Mesenchymal stem cell (in vitro differentiated cells and primary cell): ENCODE measurements around the gene PUS10.

ENCODE experiments used
- DNase-seq: peaks from one replicate; pipeline ENCODE4 v3.0.0-alpha.2; 2013
- H2AFZ ChIP-seq: one replicate; pipeline ENCODE4 v1.6.1; 2013; ENCODE audit warnings: low read depth, mild to moderate bottlenecking, control low read depth, inconsistent platforms, low read length, moderate library complexity
- H2AK5ac ChIP-seq: 2 replicates; pipeline ENCODE4 v1.6.1; 2013; ENCODE audit warnings: low read length, moderate library complexity, mild to moderate bottlenecking, inconsistent platforms; ENCODE audit not compliant: severe bottlenecking
- H2BK120ac ChIP-seq: one replicate; pipeline ENCODE4 v1.6.1; 2013; ENCODE audit warnings: low read depth, mild to moderate bottlenecking, inconsistent platforms, low read length, moderate library complexity
- H2BK12ac ChIP-seq, 2 experiments: one replicate each; pipeline ENCODE4 v1.6.1; 2013; ENCODE audit warnings: inconsistent platforms in 2 of 2, low read length in 2 of 2, mild to moderate bottlenecking in 2 of 2, moderate library complexity in 2 of 2, control low read depth in 1 of 2
- H2BK15ac ChIP-seq: one replicate; pipeline ENCODE4 v1.6.1; 2013; ENCODE audit warnings: mild to moderate bottlenecking, low read depth, inconsistent platforms; ENCODE audit not compliant: poor library complexity, severe bottlenecking
- H2BK5ac ChIP-seq: 2 replicates; pipeline ENCODE4 v1.6.1; 2013; ENCODE audit warnings: low read depth, mild to moderate bottlenecking, low read length, control low read depth, inconsistent platforms; ENCODE audit not compliant: poor library complexity, severe bottlenecking
- H3K14ac ChIP-seq, 2 experiments: one replicate each; pipeline ENCODE4 v1.6.1; 2013; ENCODE audit warnings: inconsistent platforms in 2 of 2, low read length in 2 of 2, control low read depth in 1 of 2, mild to moderate bottlenecking in 1 of 2, moderate library complexity in 1 of 2
- H3K18ac ChIP-seq, 2 experiments: one replicate each; pipeline ENCODE4 v1.6.1; 2013; ENCODE audit warnings: inconsistent platforms in 2 of 2, low read length in 2 of 2, control low read depth in 1 of 2, low read depth in 1 of 2, mild to moderate bottlenecking in 1 of 2
- H3K23ac ChIP-seq, 2 experiments: one replicate each; pipeline ENCODE4 v1.6.1; 2013; ENCODE audit warnings: inconsistent platforms in 2 of 2, low read length in 2 of 2, mild to moderate bottlenecking in 2 of 2, moderate library complexity in 2 of 2, control low read depth in 1 of 2
- H3K27ac ChIP-seq: 2 replicates; pipeline ENCODE4 v1.5.1; 2013; ENCODE audit warnings: mild to moderate bottlenecking, moderate library complexity, low read length, control low read depth, inconsistent platforms; ENCODE audit not compliant: poor library complexity, severe bottlenecking
- H3K27me3 ChIP-seq, 2 experiments: 2 replicates each; pipeline versions ENCODE4 v1.6.1 to v1.7.0; 2013; ENCODE audit warnings: low read length in 2 of 2, mild to moderate bottlenecking in 2 of 2, moderate library complexity in 2 of 2, control low read depth in 1 of 2, inconsistent platforms in 1 of 2; ENCODE audit not compliant: control insufficient read depth in 1 of 2, insufficient read depth in 1 of 2
- H3K36me3 ChIP-seq, 2 experiments: 2 replicates each; pipeline versions ENCODE4 v1.6.1 to v1.7.0; 2013; ENCODE audit warnings: low read length in 2 of 2, control low read depth in 1 of 2, inconsistent platforms in 1 of 2, low read depth in 1 of 2, mild to moderate bottlenecking in 1 of 2; ENCODE audit not compliant: insufficient read depth in 2 of 2, control insufficient read depth in 1 of 2
- H3K4ac ChIP-seq, 2 experiments: one replicate each; pipeline ENCODE4 v1.6.1; 2013; ENCODE audit warnings: inconsistent platforms in 2 of 2, low read length in 2 of 2, mild to moderate bottlenecking in 2 of 2, moderate library complexity in 2 of 2, control low read depth in 1 of 2, low read depth in 1 of 2
- H3K4me1 ChIP-seq: 2 replicates; pipeline ENCODE4 v1.6.1; 2013; ENCODE audit warnings: low read depth, low read length, control low read depth; ENCODE audit not compliant: control insufficient read depth, insufficient read depth
- H3K4me2 ChIP-seq: 2 replicates; pipeline ENCODE4 v1.6.1; 2013; ENCODE audit warnings: low read length, mild to moderate bottlenecking, inconsistent platforms; ENCODE audit not compliant: poor library complexity, severe bottlenecking
- H3K4me3 ChIP-seq, 2 experiments: 2 replicates each; pipeline versions ENCODE4 v1.5.1 to v1.7.0; 2013; ENCODE audit warnings: low read length in 2 of 2, mild to moderate bottlenecking in 2 of 2, control low read depth in 1 of 2, low read depth in 1 of 2; ENCODE audit not compliant: insufficient read depth in 1 of 2
- H3K79me1 ChIP-seq: replicated peaks from 2 replicates; pipeline ENCODE4 v1.6.1; 2013; ENCODE audit warnings: mild to moderate bottlenecking, control low read depth, low read length, inconsistent platforms; ENCODE audit not compliant: poor library complexity, severe bottlenecking
- H3K9ac ChIP-seq: 2 replicates; pipeline ENCODE4 v1.7.0; 2013; ENCODE audit warnings: mild to moderate bottlenecking, low read length, moderate library complexity
- H3K9me3 ChIP-seq: 2 replicates; pipeline ENCODE4 v1.7.0; 2013; ENCODE audit warnings: mild to moderate bottlenecking, low read length; ENCODE audit not compliant: control insufficient read depth
- H4K8ac ChIP-seq: one replicate; pipeline ENCODE4 v1.6.1; 2013; ENCODE audit warnings: inconsistent platforms, mild to moderate bottlenecking, low read length, moderate library complexity
- H4K91ac ChIP-seq: one replicate; pipeline ENCODE4 v1.6.1; 2013; ENCODE audit warnings: mild to moderate bottlenecking, low read length, inconsistent platforms
- WGBS: methylation state at CpG from one replicate; pipeline ENCODE4 v1.1.7; 2013; ENCODE audit warnings: mixed read lengths; 5-methylcytosine and 5-hydroxymethylcytosine counted together

The PUS10 gene

DNA sequence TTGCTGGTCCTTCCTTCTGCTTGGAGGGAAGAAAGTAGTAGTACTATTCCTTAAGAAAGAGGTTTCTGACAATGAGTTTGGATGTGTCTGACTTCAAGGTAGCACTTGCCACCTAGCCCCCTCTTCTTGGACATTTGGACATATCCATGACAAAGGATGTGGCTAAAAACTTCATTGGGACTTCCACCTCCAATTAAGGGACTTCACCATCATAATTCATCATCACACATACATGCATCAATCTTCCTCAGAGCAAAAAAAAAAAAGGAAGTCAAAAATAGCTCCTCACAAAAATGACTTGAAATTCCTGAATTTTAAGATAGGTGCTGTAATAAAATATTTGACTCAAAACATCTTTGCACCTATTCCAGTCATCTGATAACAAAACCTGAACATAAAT, 23.9 kb downstream of the PUS10 start:
- Histone ChIP-seq H2BK120ac (no peak overlapping the region), H3K4me1 (no peaks in the 10 kb centered on the region), H2BK5ac (no peak overlapping the region), H2BK12ac (no peak overlapping the region), H2AFZ (no peak overlapping the region), H3K23ac (no peak overlapping the region), H3K36me3 (no peaks in the 10 kb centered on the region), H3K27ac (no peak overlapping the region), H3K4ac (no peak overlapping the region), H3K18ac (no peak overlapping the region), H3K4me3 (no peak overlapping the region), H4K91ac (no peak overlapping the region), H2BK15ac (no peak overlapping the region), H2AK5ac (no peak overlapping the region), H3K9me3 (peaks cover 21% of the 10 kb centered on the region), H3K79me1 (no peaks in the 10 kb centered on the region), H4K8ac (no peak overlapping the region), H3K27me3 (no peaks in the 10 kb centered on the region), H3K4me2 (no peak overlapping the region), H3K9ac (no peak overlapping the region), H3K14ac (no peak overlapping the region)
- no peak for DNase-seq

DNA sequence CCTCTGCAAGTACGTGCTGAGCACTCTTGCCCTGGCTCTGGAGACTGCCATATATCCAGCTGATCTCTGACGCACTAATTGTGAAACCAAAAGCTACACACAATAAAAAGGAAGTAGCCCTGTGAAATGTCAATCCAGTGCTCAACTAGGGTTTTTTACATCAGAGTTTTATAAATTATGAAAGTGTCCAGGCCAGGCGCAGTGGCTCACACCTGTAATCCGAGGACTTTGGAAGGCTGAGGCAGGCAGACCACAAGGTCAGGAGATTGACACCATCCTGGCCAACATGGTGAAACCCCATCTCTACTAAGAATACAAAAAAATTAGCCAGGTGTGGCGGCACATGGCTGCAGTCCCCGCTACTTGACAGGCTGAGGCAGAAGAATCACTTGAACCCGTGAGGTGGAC, 25.1 kb downstream of the PUS10 start:
- Histone ChIP-seq H3K27ac (no peak overlapping the region), H3K23ac (no peak overlapping the region), H4K8ac (no peak overlapping the region), H4K91ac (no peak overlapping the region), H3K79me1 (no peaks in the 10 kb centered on the region), H3K4me1 (no peaks in the 10 kb centered on the region), H3K18ac (no peak overlapping the region), H2BK5ac (no peak overlapping the region), H3K36me3 (no peaks in the 10 kb centered on the region), H3K27me3 (no peaks in the 10 kb centered on the region), H3K4me2 (no peak overlapping the region), H3K4ac (no peak overlapping the region), H2BK15ac (no peak overlapping the region), H3K9ac (no peak overlapping the region), H3K4me3 (no peak overlapping the region), H2BK120ac (no peak overlapping the region), H2AFZ (no peak overlapping the region), H2AK5ac (no peak overlapping the region), H2BK12ac (no peak overlapping the region), H3K14ac (no peak overlapping the region), H3K9me3 (peaks cover 21% of the 10 kb centered on the region)
- WGBS = 94% methylated on average over 7 of the region's 7 CpGs
- no peak for DNase-seq

DNA sequence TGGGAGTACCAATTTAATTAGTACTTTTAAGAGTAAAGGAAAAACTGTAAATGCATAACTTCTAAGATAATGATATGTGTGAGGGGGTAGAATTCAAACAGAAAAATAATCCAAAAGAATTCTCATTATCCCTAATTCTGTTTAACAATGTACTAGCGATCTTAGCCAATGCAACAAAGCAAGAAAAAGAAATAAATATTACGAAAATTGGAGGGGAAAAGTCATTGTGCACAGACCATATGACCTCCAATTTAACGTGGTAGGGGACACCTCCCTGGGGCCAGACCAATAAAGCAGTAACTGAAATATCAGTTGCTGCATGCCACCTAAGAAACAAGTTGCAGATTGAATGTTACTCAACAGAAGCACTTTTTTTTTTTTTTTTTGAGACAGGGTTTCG, 26.4 kb downstream of the PUS10 start:
- DNase-seq = no peak
- Histone ChIP-seq H3K79me1 (no peaks in the 10 kb centered on the region), H3K4me3 (no peak overlapping the region), H3K4me1 (no peaks in the 10 kb centered on the region), H3K27ac (no peak overlapping the region), H3K36me3 (peaks cover 0 to 3% of the 10 kb centered on the region in 2 experiments), H4K8ac (no peak overlapping the region), H2BK12ac (no peak overlapping the region), H2AFZ (no peak overlapping the region), H3K4me2 (no peak overlapping the region), H2BK15ac (no peak overlapping the region), H3K9me3 (peaks cover 21% of the 10 kb centered on the region), H2AK5ac (no peak overlapping the region), H4K91ac (no peak overlapping the region), H2BK120ac (no peak overlapping the region), H3K4ac (no peak overlapping the region), H3K27me3 (no peaks in the 10 kb centered on the region), H3K23ac (no peak overlapping the region), H3K9ac (no peak overlapping the region), H2BK5ac (no peak overlapping the region), H3K18ac (no peak overlapping the region), H3K14ac (no peak overlapping the region)
- 92% methylated on average over 4 of the region's 4 CpGs for whole genome bisulfite sequencing

DNA sequence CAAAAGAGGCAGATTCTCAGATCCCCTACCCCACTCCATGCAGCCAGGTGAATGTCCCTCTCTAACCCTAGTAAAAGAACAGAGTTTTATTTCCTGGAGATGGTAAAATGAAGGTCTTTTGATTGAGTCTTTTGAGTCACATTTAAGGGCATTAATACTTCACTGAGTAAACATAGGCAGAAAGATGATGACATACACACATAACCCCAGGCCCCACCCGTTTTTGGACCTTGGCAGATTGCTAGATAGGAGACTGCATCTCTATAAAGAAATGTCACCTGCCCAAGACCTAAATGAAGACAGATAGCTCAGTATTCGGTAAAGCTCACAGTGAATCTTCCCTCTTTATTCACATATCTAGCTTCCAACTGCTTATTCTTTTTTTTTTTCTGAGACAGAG, 28.8 kb downstream of the PUS10 start:
- no peak overlapping the region for H3K14ac ChIP-seq
- H2AK5ac ChIP-seq = no peak overlapping the region
- H3K4me2 ChIP-seq = no peak overlapping the region
- peaks cover 0 to 3% of the 10 kb centered on the region in 2 experiments for H3K36me3 ChIP-seq
- H3K4ac ChIP-seq = no peak overlapping the region
- WGBS = 86% methylated on average over 2 of the region's 2 CpGs
- no peak overlapping the region for H2BK120ac ChIP-seq
- H2BK5ac ChIP-seq = no peak overlapping the region
- H3K18ac ChIP-seq = no peak overlapping the region
- H3K4me1 ChIP-seq = no peaks in the 10 kb centered on the region
- no peak for DNase-seq
- no peak overlapping the region for H4K91ac ChIP-seq
- H2BK12ac ChIP-seq = no peak overlapping the region
- no peak overlapping the region for H3K4me3 ChIP-seq
- H3K27ac ChIP-seq = no peak overlapping the region
- H2BK15ac ChIP-seq = no peak overlapping the region
- H3K9ac ChIP-seq = no peak overlapping the region
- peaks cover 21% of the 10 kb centered on the region for H3K9me3 ChIP-seq
- H4K8ac ChIP-seq = no peak overlapping the region
- H3K27me3 ChIP-seq = no peaks in the 10 kb centered on the region
- H3K79me1 ChIP-seq = no peaks in the 10 kb centered on the region
- no peak overlapping the region for H2AFZ ChIP-seq
- H3K23ac ChIP-seq = no peak overlapping the region
